Measurements from ENCODE around the gene INPP4B. TPM values are rescaled to one million over a fixed set of nuclear protein-coding genes. Genes with fewer than 3 reads are reported as not detected.

The INPP4B gene
- total and polyA plus RNA-seq, 2 of the 4 experiments (the other 2 are of a cell fraction), result 1.8 to 14.0 TPM

DNA sequence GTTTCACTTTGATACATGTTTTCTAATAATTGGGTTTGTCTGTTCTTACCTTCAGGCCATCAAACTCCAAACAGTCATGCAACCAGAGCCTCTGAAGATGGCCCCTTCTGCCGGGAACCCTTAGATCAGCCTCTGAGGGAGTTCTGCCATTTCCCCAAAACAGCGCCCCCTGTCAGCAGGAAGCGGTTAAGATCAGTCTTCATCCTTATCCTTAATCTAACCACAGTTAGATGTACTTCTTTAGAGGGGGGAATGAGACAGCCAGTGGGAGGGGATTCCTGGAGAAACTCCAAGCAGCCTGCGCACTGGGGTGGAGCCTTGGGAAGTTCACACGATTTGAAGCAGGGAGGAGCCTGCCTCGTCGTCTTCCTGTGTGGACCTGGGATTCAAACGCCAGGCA, 185.4 kb downstream of the INPP4B start:
- peaks cover 2% of the 10 kb centered on the region; the same call in 1 of the 2 replicates for H3K4me1 ChIP-seq (ENCODE audit: control insufficient read depth, insufficient read depth, low read length)
- H3K14ac ChIP-seq (replicated peaks; ENCODE audit: low read depth, low read length), result no peak overlapping the region
- no peak overlapping the region for H2BK20ac ChIP-seq (ENCODE audit: low read depth, low read length)
- H2BK120ac ChIP-seq (ENCODE audit: low read depth, low read length), result no peak overlapping the region
- H4K5ac ChIP-seq (ENCODE audit: low read depth, low read length), result no peak overlapping the region
- no peak overlapping the region for H3K56ac ChIP-seq (ENCODE audit: extremely low read depth, insufficient read depth, low read length)
- H3K4ac ChIP-seq (ENCODE audit: low read depth, low read length), result no peak overlapping the region
- intact Hi-C loops (cut with micrococcal nuclease), result no loop called here
- no peak overlapping the region for H2AK9ac ChIP-seq (replicated peaks; ENCODE audit: low read depth, low read length, poor library complexity)
- no peak overlapping the region for H3K9ac ChIP-seq (ENCODE audit: low read depth, low read length)
- no peak overlapping the region for H3K23ac ChIP-seq (ENCODE audit: low read depth, low read length)
- ATAC-seq (ENCODE audit: low read depth) (no peak), DNase-seq (no peak)
- H3K4me2 ChIP-seq (ENCODE audit: low read depth, low read length), result no peak overlapping the region
- ChIA-PET POLR2A (ENCODE audit: unreplicated experiment) (no interaction called here), CTCF (no interaction called here)
- no peak for TF ChIP-seq POLR2A (IDR thresholded peaks at IDR 0.05; ENCODE audit: low read depth, low read length)
- TF ChIP-seq, protein P1, sequence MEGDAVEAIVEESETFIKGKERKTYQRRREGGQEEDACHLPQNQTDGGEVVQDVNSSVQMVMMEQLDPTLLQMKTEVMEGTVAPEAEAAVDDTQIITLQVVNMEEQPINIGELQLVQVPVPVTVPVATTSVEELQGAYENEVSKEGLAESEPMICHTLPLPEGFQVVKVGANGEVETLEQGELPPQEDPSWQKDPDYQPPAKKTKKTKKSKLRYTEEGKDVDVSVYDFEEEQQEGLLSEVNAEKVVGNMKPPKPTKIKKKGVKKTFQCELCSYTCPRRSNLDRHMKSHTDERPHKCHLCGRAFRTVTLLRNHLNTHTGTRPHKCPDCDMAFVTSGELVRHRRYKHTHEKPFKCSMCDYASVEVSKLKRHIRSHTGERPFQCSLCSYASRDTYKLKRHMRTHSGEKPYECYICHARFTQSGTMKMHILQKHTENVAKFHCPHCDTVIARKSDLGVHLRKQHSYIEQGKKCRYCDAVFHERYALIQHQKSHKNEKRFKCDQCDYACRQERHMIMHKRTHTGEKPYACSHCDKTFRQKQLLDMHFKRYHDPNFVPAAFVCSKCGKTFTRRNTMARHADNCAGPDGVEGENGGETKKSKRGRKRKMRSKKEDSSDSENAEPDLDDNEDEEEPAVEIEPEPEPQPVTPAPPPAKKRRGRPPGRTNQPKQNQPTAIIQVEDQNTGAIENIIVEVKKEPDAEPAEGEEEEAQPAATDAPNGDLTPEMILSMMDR (conservative IDR thresholded peaks at IDR 0.05; ENCODE audit: low read depth, low read length), result no peak
- no peak for TF ChIP-seq MAFK (IDR thresholded peaks at IDR 0.05; ENCODE audit: low read depth, low read length)
- TF ChIP-seq RFX5 (IDR thresholded peaks at IDR 0.05; ENCODE audit: low read depth, low read length), result no peak
- no peak for TF ChIP-seq FOS (IDR thresholded peaks at IDR 0.05; ENCODE audit: low read depth, low read length)
- TF ChIP-seq MAZ (IDR thresholded peaks at IDR 0.05; ENCODE audit: borderline replicate concordance, low read depth, low read length), result no peak
- no peak overlapping the region for H2AK5ac ChIP-seq (ENCODE audit: low read depth, low read length)
- in situ Hi-C loops (cut with MboI; ENCODE audit: low sequenced_read_pairs), result no loop called here
- H4K8ac ChIP-seq (ENCODE audit: low read depth in 2 of 2, low read length in 2 of 2), result no peak overlapping the region
- H2AFZ ChIP-seq (replicated peaks; ENCODE audit: low read length, poor library complexity), result no peak overlapping the region
- no peaks in the 10 kb centered on the region for H3K9me1 ChIP-seq (ENCODE audit: insufficient read depth, low read length)
- no peaks in the 10 kb centered on the region for H3K27me3 ChIP-seq (ENCODE audit: control insufficient read depth, insufficient read depth, low read length)
- 0 out of 2 replicates have a peak, but pooled peaks cover 2% of the 10 kb centered on the region for H3K36me3 ChIP-seq (ENCODE audit: control insufficient read depth, insufficient read depth, low read length)
- H4K91ac ChIP-seq (ENCODE audit: insufficient read depth, low read depth, low read length), result no peak overlapping the region
- no CpG with 5 or more reads among the region's 8 CpGs for WGBS, 2 experiments (ENCODE audit: extremely low coverage in 2 of 2, insufficient read length in 1 of 2)
- dilution Hi-C loops (cut with HindIII; ENCODE audit: low sequenced_read_pairs, unreplicated experiment), result no loop called here
- H3K27ac ChIP-seq (ENCODE audit: insufficient read depth, low read length), result no peak overlapping the region
- H3K4me3 ChIP-seq (ENCODE audit: insufficient read depth, low read depth, low read length), result no peak overlapping the region
- H2BK5ac ChIP-seq (ENCODE audit: low read depth, low read length, poor library complexity, severe bottlenecking), result no peak overlapping the region
- H4K20me1 ChIP-seq (ENCODE audit: insufficient read depth, low read length), result no peaks in the 10 kb centered on the region
- peaks cover 24% of the 10 kb centered on the region for H3K9me3 ChIP-seq (ENCODE audit: control insufficient read depth, insufficient read depth, low read length)
- H3K18ac ChIP-seq (ENCODE audit: low read depth, low read length), result no peak overlapping the region
- BruUV-seq (replicated peaks), result no TSS peak
- no peak overlapping the region for H2BK15ac ChIP-seq (ENCODE audit: low read depth, low read length)
- no peaks in the 10 kb centered on the region for H3K79me1 ChIP-seq (ENCODE audit: low read depth in 1 of 2, low read length in 2 of 2)
